ENCODE data around the gene TMEM54.

DNA sequence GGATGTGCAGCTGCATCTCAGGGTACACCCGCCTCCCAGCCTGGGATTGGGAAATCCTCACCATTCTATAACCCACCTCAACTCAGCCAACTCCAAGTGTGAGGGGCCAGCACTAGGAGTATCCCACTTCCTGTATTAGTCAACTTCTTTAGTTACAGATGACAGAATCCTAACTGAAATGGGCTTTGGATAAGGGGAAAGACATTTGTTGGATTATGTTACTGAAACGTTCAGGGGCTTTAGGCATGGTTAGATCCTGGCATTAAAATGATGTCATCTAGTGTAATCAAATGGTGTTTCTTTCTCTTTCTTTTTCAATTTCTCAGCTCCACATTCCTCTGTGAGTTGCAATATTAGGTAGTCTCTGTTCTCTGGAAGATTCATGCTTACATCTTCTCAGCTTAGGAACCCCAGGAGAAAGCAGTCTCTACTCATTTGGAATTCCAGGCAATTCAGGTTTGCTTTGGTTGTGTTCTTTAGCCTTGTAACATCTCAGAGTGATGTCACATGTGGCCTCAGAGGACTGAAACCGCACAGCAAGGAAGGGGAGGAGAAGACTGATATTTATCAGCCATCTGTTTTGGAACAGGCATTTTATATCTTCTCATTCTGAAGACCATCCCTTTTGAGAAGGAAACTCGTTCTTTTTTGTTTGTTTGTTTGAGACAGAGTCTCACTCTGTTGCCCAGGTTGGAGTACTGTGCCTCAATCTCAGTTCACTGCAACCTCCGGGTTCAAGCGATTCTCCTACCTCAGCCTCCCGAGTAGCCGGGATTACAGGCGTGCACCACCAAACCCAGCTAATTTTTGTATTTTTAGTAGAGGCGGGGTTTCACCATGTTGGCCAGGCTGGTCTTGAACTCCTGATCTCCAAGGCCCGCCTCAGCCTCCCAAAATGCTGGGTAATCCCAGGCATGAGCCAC lies 18.9 kb upstream of the TMEM54 start:
- TF ChIP-seq, protein P1, sequence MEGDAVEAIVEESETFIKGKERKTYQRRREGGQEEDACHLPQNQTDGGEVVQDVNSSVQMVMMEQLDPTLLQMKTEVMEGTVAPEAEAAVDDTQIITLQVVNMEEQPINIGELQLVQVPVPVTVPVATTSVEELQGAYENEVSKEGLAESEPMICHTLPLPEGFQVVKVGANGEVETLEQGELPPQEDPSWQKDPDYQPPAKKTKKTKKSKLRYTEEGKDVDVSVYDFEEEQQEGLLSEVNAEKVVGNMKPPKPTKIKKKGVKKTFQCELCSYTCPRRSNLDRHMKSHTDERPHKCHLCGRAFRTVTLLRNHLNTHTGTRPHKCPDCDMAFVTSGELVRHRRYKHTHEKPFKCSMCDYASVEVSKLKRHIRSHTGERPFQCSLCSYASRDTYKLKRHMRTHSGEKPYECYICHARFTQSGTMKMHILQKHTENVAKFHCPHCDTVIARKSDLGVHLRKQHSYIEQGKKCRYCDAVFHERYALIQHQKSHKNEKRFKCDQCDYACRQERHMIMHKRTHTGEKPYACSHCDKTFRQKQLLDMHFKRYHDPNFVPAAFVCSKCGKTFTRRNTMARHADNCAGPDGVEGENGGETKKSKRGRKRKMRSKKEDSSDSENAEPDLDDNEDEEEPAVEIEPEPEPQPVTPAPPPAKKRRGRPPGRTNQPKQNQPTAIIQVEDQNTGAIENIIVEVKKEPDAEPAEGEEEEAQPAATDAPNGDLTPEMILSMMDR (IDR thresholded peaks at IDR 0.05; ENCODE audit: low read depth, low read length, missing input control) = no peak
- TF ChIP-seq, protein P2, sequence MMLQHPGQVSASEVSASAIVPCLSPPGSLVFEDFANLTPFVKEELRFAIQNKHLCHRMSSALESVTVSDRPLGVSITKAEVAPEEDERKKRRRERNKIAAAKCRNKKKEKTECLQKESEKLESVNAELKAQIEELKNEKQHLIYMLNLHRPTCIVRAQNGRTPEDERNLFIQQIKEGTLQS (IDR thresholded peaks at IDR 0.05) = no peak
- TF ChIP-seq, protein P3, sequence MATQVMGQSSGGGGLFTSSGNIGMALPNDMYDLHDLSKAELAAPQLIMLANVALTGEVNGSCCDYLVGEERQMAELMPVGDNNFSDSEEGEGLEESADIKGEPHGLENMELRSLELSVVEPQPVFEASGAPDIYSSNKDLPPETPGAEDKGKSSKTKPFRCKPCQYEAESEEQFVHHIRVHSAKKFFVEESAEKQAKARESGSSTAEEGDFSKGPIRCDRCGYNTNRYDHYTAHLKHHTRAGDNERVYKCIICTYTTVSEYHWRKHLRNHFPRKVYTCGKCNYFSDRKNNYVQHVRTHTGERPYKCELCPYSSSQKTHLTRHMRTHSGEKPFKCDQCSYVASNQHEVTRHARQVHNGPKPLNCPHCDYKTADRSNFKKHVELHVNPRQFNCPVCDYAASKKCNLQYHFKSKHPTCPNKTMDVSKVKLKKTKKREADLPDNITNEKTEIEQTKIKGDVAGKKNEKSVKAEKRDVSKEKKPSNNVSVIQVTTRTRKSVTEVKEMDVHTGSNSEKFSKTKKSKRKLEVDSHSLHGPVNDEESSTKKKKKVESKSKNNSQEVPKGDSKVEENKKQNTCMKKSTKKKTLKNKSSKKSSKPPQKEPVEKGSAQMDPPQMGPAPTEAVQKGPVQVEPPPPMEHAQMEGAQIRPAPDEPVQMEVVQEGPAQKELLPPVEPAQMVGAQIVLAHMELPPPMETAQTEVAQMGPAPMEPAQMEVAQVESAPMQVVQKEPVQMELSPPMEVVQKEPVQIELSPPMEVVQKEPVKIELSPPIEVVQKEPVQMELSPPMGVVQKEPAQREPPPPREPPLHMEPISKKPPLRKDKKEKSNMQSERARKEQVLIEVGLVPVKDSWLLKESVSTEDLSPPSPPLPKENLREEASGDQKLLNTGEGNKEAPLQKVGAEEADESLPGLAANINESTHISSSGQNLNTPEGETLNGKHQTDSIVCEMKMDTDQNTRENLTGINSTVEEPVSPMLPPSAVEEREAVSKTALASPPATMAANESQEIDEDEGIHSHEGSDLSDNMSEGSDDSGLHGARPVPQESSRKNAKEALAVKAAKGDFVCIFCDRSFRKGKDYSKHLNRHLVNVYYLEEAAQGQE (IDR thresholded peaks at IDR 0.05) = no peak
- TF ChIP-seq FOXA1 (IDR thresholded peaks at IDR 0.05) = no peak
- no peak for TF ChIP-seq RAD21 (IDR thresholded peaks at IDR 0.05)
- TF ChIP-seq TAF1 (conservative IDR thresholded peaks at IDR 0.05) = no peak
- TF ChIP-seq, protein P4, sequence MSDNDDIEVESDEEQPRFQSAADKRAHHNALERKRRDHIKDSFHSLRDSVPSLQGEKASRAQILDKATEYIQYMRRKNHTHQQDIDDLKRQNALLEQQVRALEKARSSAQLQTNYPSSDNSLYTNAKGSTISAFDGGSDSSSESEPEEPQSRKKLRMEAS (IDR thresholded peaks at IDR 0.05) = no peak
